Retinal pigment epithelial cell (primary cell): ENCODE measurements around the gene NMT2.

Source experiments
- DNase-seq: peaks from one replicate; pipeline ENCODE4 v3.0.0-alpha.2; 2010; ENCODE audit warnings: low read depth
- H3K4me3 ChIP-seq: 2 replicates; pipeline ENCODE4 v1.5.1; 2011; ENCODE audit warnings: mild to moderate bottlenecking, low read length, control low read depth, moderate library complexity
- TF ChIP-seq, protein P1 (sequence below): conservative IDR thresholded peaks from 2 replicates; pipeline ENCODE4 v1.5.1; 2011; ENCODE audit warnings: low read depth, low read length, control low read depth, inconsistent platforms

Gene NMT2

DNA sequence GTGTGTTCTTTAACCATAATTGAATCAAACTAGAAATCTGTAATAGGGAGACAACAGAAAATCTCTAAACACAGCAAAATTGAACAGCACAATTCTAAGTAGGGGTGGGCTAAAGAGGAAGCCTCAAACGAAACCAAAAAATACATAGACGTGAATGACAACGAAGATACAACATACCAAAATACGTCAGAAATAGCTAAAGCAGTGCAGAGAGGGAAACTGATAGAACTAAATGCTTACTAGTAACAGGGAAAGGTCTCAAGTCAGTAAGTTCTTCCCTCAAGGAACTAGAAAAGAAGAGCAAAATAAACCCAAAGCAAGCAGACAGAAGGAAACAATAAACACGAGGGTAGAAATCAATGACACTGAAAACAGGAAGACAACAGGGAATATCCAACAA is 52.3 kb downstream of the NMT2 start:
- no peak for DNase-seq
- TF ChIP-seq, protein P1, sequence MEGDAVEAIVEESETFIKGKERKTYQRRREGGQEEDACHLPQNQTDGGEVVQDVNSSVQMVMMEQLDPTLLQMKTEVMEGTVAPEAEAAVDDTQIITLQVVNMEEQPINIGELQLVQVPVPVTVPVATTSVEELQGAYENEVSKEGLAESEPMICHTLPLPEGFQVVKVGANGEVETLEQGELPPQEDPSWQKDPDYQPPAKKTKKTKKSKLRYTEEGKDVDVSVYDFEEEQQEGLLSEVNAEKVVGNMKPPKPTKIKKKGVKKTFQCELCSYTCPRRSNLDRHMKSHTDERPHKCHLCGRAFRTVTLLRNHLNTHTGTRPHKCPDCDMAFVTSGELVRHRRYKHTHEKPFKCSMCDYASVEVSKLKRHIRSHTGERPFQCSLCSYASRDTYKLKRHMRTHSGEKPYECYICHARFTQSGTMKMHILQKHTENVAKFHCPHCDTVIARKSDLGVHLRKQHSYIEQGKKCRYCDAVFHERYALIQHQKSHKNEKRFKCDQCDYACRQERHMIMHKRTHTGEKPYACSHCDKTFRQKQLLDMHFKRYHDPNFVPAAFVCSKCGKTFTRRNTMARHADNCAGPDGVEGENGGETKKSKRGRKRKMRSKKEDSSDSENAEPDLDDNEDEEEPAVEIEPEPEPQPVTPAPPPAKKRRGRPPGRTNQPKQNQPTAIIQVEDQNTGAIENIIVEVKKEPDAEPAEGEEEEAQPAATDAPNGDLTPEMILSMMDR, result no peak
- H3K4me3 ChIP-seq, result no peak overlapping the region

DNA sequence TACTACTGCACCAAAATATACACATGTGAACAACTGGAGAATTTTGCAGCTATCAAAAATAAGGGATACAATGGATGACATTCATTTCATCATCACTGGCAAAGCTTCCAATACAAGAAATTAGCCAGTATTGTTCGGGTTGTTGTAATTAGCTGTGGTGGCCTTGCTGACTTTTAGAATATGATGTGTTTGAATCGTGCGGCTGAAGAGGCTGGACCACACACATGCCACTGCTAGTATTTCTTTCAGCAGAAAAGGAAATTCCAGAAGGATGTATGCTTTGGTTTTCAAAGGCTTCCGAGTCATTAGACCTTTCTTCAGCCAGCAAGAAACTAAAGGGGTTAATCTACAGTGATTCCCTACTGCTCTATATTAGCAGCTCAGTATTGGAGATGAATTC is 54.7 kb downstream of the NMT2 start:
- DNase-seq, result no peak
- H3K4me3 ChIP-seq, result no peak overlapping the region
- TF ChIP-seq, protein P1, result no peak

DNA sequence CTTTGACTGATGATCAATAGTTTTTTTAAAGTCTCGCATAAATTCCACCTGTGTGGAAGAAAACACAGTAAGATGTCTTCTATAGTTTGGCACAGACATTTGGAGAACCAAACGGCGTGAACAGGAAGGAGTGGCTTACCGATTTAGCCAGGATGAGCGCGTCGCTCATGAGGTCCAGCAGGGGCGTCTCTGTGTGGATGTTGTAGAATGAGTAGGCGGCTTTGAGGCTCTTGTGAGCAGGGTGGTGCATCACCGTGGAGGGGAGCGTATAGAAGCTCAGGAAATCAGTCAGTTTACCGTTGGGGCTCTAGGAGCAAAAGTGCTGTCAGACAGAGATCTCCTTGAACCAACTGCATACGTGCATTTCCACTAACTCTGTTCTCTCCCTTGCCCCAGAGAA is 55.8 kb downstream of the NMT2 start:
- DNase-seq, result no peak
- no peak overlapping the region for H3K4me3 ChIP-seq
- TF ChIP-seq, protein P1, result no peak

DNA sequence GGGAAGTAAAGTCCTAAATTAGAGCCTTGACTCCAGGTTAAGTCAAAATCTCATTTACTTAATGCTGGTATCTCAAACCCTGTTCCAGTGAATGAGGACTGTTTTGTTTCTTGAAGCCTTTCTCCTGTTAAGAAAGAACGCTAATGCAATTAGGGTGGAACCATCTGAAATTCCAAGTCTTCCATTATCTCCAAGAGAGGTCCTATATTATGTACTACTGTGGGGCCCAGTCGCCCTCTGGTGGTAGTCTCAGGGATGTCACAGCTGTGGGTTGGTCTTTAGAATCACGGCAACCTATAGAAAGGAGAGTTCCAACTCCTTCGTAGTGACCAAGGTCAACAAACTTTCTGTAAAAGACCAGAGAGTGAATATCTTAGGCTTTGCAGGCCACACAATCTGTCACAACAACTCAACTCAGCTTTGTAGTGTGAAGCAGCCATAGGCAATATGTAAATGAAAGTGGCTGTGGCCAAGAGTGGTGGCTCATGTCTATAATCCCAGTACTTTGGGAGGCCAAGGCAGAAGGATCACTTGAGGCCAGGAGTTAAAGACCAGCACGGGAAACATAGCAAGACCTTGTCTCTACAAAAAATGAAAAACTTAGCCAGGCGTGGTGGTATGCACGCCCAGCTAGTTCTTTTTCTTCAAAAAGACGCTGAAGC is 62.0 kb downstream of the NMT2 start:
- DNase-seq, result no peak
- no peak overlapping the region for H3K4me3 ChIP-seq
- TF ChIP-seq, protein P1, result peak; percentile 95

DNA sequence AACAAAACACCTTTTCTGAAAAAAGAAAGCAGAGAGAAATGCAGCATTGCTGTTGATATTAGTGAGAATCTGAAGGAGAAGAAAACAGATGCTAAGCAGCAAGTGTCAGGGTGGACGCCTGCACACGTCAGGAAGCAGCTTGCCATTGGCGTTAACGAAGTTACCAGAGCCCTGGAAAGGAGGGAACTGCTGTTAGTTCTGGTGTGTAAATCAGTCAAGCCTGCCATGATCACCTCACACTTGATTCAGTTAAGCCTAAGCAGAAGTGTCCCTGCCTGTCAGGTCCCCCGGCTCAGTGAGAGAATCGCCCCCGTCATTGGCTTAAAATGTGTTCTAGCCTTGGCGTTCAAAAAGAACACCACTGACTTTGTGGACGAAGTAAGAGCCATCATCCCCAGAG is 65.0 kb downstream of the NMT2 start:
- DNase-seq, result no peak
- TF ChIP-seq, protein P1, result no peak

DNA sequence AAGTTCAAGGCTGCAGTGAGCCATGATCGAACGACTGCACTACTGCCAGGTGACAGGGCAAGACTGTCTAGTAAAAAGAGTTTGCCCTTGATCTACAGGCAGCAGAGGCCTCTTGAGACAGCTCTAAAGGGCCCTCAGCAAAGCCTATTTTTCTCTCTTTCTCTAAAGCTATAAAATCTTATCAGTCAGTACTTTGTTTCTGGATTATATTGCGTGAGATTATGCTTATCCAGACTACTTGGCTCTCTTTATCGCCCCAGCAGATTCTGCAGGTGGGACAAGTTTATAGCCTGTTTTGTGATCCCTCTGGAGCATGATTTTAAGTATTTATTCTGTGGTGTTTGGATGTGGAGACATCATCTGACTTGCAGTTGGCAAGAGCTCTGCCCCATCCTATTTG is 68.6 kb downstream of the NMT2 start:
- no peak for DNase-seq
- TF ChIP-seq, protein P1, result no peak
- no peak overlapping the region for H3K4me3 ChIP-seq

More for the DNA sequence above, 65.0 kb downstream of the NMT2 start:
- no peak overlapping the region for H3K4me3 ChIP-seq

DNA sequence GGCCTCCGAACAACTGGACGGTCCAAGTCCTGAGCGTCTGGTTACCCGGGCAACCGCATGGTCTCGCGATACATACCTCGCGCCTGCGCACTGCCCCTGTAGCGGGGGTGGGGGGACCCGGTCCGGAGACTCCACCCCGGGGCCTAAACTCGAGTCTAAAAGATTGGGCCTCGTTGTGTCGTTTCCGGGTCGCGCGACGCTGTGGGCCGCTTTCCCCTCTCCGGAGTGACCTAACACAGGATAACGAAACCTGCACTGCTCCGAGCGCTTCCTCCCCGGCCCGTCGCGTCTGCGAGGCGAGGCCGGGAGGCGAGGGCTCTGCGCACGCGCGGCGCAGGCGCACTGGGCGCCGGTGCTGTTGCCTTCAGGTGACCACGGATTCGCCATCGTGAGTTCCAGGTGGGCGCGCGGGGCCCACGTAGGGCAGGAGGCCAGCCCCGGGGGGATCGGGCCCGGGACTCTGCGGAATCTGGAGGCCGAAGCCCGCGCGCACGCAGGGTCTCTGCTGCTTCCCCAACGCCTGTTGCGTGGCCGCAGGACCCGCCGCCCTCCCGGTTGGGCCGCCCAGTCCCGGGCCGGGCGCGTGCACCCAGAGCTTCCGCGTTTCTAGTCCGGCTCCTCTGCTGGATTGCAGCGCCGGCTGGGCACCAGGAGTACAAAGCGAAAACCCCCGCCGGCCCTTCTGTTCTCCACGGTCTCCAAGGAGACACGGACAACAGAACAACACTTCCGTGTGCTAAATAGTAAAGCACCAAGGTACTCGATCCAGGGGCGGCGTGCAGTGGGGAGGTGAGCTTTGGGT is 71.3 kb downstream of the NMT2 start, which contains the start of gene RPP38:
TSS of gene RPP38 (plus strand) at position 345 of the 802 bp plus-strand sequence. CDS start 5,960 bp downstream, outside the sequence.
- TF ChIP-seq, protein P1, result peak; percentile 0
- peak; percentile 70 for DNase-seq
- peak within 1 kb of the TSS; percentile 90 for H3K4me3 ChIP-seq
